Progenitor cell of endocrine pancreas (in vitro differentiated cells): ENCODE data around the gene CYTH1. TPM values are rescaled to one million over a fixed set of nuclear protein-coding genes. Genes with fewer than 3 reads are reported as not detected.

Experiments
- DNase-seq: peaks from one replicate; pipeline ENCODE4 v3.0.0; 2021; ENCODE audit warnings: low spot score; ENCODE audit not compliant: unreplicated experiment
- H3K27ac Mint-ChIP-seq: 2 replicates; pipeline ENCODE4 v1.8.0; 2021; ENCODE audit warnings: mild to moderate bottlenecking, moderate library complexity, mixed read lengths
- H3K27me3 Mint-ChIP-seq: 2 replicates; pipeline ENCODE4 v1.8.0; 2021; ENCODE audit warnings: mixed read lengths
- H3K36me3 Mint-ChIP-seq: 2 replicates; pipeline ENCODE4 v1.8.0; 2022; ENCODE audit warnings: mixed read lengths; ENCODE audit not compliant: insufficient read depth
- H3K4me1 Mint-ChIP-seq: 2 replicates; pipeline ENCODE4 v1.8.0; 2021; ENCODE audit warnings: low read depth, mixed read lengths
- H3K4me3 Mint-ChIP-seq: 2 replicates; pipeline ENCODE4 v1.8.0; 2021; ENCODE audit warnings: low read depth, mild to moderate bottlenecking, moderate library complexity, mixed read lengths
- H3K9me3 Mint-ChIP-seq: 2 replicates; pipeline ENCODE4 v1.8.0; 2021; ENCODE audit warnings: low read depth, mixed read lengths
- total RNA-seq: library from RNA; stranded (reverse); gene quantifications from 2 replicates; pipeline ENCODE4 v1.2.1, GENCODE V29; 2021
- TF ChIP-seq, protein P1 (sequence below): fragments of 200-600 bp; sonication (generic); IDR thresholded peaks from one replicate; pipeline ENCODE4 v1.5.0; 2021; ENCODE audit warnings: antibody characterized with exemption, mild to moderate bottlenecking; ENCODE audit not compliant: unreplicated experiment

CYTH1 gene
- total RNA-seq, 1 donor from 2014 or later: 33.3 TPM

GRCh38 chr17:78739331-78739931, 42.6 kb downstream of the CYTH1 start:
- no peak overlapping the region for H3K27ac Mint-ChIP-seq
- TF ChIP-seq, protein P1, sequence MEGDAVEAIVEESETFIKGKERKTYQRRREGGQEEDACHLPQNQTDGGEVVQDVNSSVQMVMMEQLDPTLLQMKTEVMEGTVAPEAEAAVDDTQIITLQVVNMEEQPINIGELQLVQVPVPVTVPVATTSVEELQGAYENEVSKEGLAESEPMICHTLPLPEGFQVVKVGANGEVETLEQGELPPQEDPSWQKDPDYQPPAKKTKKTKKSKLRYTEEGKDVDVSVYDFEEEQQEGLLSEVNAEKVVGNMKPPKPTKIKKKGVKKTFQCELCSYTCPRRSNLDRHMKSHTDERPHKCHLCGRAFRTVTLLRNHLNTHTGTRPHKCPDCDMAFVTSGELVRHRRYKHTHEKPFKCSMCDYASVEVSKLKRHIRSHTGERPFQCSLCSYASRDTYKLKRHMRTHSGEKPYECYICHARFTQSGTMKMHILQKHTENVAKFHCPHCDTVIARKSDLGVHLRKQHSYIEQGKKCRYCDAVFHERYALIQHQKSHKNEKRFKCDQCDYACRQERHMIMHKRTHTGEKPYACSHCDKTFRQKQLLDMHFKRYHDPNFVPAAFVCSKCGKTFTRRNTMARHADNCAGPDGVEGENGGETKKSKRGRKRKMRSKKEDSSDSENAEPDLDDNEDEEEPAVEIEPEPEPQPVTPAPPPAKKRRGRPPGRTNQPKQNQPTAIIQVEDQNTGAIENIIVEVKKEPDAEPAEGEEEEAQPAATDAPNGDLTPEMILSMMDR: no peak
- H3K4me3 Mint-ChIP-seq: no peak overlapping the region
- no peaks in the 10 kb centered on the region for H3K36me3 Mint-ChIP-seq
- H3K4me1 Mint-ChIP-seq: peaks cover 35% of the 10 kb centered on the region
- no peak for DNase-seq
- H3K27me3 Mint-ChIP-seq: no peaks in the 10 kb centered on the region
- H3K9me3 Mint-ChIP-seq: no peaks in the 10 kb centered on the region

GRCh38 chr17:78738698-78739097, 43.4 kb downstream of the CYTH1 start:
- no peak overlapping the region for H3K4me3 Mint-ChIP-seq
- H3K9me3 Mint-ChIP-seq: no peaks in the 10 kb centered on the region
- no peaks in the 10 kb centered on the region for H3K36me3 Mint-ChIP-seq
- TF ChIP-seq, protein P1: no peak
- peaks cover 34% of the 10 kb centered on the region for H3K4me1 Mint-ChIP-seq
- H3K27ac Mint-ChIP-seq: no peak overlapping the region
- DNase-seq: no peak
- H3K27me3 Mint-ChIP-seq: no peaks in the 10 kb centered on the region

DNA sequence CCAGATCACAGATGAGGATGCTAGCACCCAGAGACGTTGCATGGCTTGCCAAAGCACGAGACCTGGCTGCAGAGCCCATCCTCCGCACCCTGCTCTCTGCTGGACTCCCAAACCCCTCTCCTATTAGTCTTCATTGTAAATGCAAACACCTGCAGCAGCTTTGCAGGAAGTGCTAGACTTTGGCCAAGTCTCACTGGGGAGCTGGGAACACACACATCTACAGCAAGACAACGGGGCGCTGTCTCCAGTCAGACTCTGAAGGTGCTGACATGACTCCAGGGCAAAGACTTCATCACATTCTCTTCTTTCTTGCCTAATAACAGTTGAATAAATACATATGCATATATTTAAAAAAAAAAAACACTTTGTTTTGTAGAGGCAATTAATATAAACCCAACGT, 43.8 kb downstream of the CYTH1 start:
- no peak for DNase-seq
- TF ChIP-seq, protein P1: no peak
- H3K27me3 Mint-ChIP-seq: no peaks in the 10 kb centered on the region
- no peaks in the 10 kb centered on the region for H3K9me3 Mint-ChIP-seq
- H3K36me3 Mint-ChIP-seq: no peaks in the 10 kb centered on the region
- peak overlapping the region; percentile 44 for H3K27ac Mint-ChIP-seq
- peaks cover 37% of the 10 kb centered on the region for H3K4me1 Mint-ChIP-seq
- no peak overlapping the region for H3K4me3 Mint-ChIP-seq

GRCh38 chr17:78737332-78737731, 44.7 kb downstream of the CYTH1 start:
- H3K4me3 Mint-ChIP-seq: no peak overlapping the region
- no peaks in the 10 kb centered on the region for H3K9me3 Mint-ChIP-seq
- H3K4me1 Mint-ChIP-seq: peaks cover 42% of the 10 kb centered on the region
- no peaks in the 10 kb centered on the region for H3K27me3 Mint-ChIP-seq
- TF ChIP-seq, protein P1: no peak
- no peak overlapping the region for H3K27ac Mint-ChIP-seq
- no peaks in the 10 kb centered on the region for H3K36me3 Mint-ChIP-seq
- DNase-seq: no peak

DNA sequence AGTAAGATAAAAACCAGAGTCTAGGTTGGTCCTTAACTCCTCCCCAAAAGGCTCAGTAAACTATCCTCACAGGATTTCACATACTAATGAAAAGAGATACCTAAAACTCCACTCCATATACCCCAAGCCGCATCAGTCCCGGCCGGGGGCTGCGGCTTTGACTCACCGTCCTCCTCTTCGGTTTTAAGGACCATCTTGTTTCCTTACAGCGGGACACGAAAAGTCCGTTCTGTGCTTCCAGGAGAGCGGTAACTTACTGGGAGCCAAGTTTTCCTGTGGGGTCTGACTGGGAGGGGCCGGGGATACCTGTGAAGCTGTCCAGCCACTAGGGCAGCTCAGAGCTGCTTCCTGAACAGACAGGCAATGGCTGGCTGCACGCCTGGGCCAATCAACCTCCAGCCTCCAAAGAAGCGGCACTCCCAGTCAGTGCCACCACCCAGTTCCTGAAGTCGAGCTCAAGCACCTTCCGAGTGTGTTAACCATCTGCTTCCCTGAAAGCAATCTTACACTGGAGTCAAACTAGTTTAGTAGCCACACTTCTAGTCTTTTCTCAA, 45.5 kb downstream of the CYTH1 start:
- Mint-ChIP-seq H3K27me3 (no peaks in the 10 kb centered on the region), H3K4me1 (peaks cover 42% of the 10 kb centered on the region), H3K4me3 (peak overlapping the region; percentile 27), H3K9me3 (no peaks in the 10 kb centered on the region), H3K36me3 (no peaks in the 10 kb centered on the region), H3K27ac (peak overlapping the region; percentile 67)
- TF ChIP-seq, protein P1: no peak
- no peak for DNase-seq
